ENCODE results near the gene ST6GALNAC3.

ST6GALNAC3 gene

GRCh38 chr1:76470166-76470565, 395.6 kb downstream of the ST6GALNAC3 start:
- DNase-seq, result no peak

GRCh38 chr1:76471536-76471935, 397.0 kb downstream of the ST6GALNAC3 start:
- no peak for DNase-seq

GRCh38 chr1:76473591-76473990, 399.0 kb downstream of the ST6GALNAC3 start:
- no peak for DNase-seq

GRCh38 chr1:76474922-76475321, 400.4 kb downstream of the ST6GALNAC3 start:
- no peak for DNase-seq

GRCh38 chr1:76477156-76477555, 402.6 kb downstream of the ST6GALNAC3 start:
- no peak for DNase-seq

- DNase-seq, result no peak
These were observed 406.3 kb downstream of the ST6GALNAC3 start for GRCh38 chr1:76480827-76481226.

GRCh38 chr1:76481672-76482071, 407.1 kb downstream of the ST6GALNAC3 start:
- DNase-seq, result no peak

- no peak for DNase-seq
These were observed 407.7 kb downstream of the ST6GALNAC3 start for GRCh38 chr1:76482272-76482671.

- DNase-seq, result no peak
These were observed 417.2 kb downstream of the ST6GALNAC3 start for GRCh38 chr1:76491737-76492136.

- DNase-seq, result no peak
These were observed 418.3 kb downstream of the ST6GALNAC3 start for GRCh38 chr1:76492752-76493430.

GRCh38 chr1:76494807-76495206, 420.3 kb downstream of the ST6GALNAC3 start:
- DNase-seq, result no peak

GRCh38 chr1:76496871-76497270, 422.3 kb downstream of the ST6GALNAC3 start:
- no peak for DNase-seq

- DNase-seq, result no peak
These were observed 425.6 kb downstream of the ST6GALNAC3 start for GRCh38 chr1:76500116-76500515.

- no peak for DNase-seq
These were observed 426.6 kb downstream of the ST6GALNAC3 start for GRCh38 chr1:76501136-76501535.

- no peak for DNase-seq
These were observed 427.2 kb downstream of the ST6GALNAC3 start for GRCh38 chr1:76501586-76502219.

GRCh38 chr1:76503100-76503499, 428.6 kb downstream of the ST6GALNAC3 start:
- no peak for DNase-seq

GRCh38 chr1:76503736-76504135, 429.2 kb downstream of the ST6GALNAC3 start:
- DNase-seq, result no peak

GRCh38 chr1:76507376-76507775, 432.8 kb downstream of the ST6GALNAC3 start:
- DNase-seq, result no peak

GRCh38 chr1:76508871-76509270, 434.3 kb downstream of the ST6GALNAC3 start:
- no peak for DNase-seq

GRCh38 chr1:76510672-76511557, 436.4 kb downstream of the ST6GALNAC3 start:
- DNase-seq, result no peak

GRCh38 chr1:76511558-76512179, 437.1 kb downstream of the ST6GALNAC3 start:
- peak; percentile 8 for DNase-seq

- no peak for DNase-seq
These were observed 456.4 kb downstream of the ST6GALNAC3 start for GRCh38 chr1:76530953-76531352.

- DNase-seq, result no peak
These were observed 467.1 kb downstream of the ST6GALNAC3 start for GRCh38 chr1:76541618-76542017.

Data from NCI-H2029 (cell line).